Endothelial cell of umbilical vein (primary cell): ENCODE results near the gene ATRIP. TPM values are rescaled to one million over a fixed set of nuclear protein-coding genes. Genes with fewer than 3 reads are reported as not detected.

Experiments
- BruUV-seq: library from RNA; stranded (reverse); fragments of 400-500 nt; replicated peaks from 2 replicates; lab custom pipeline; 2021; lab: Mats Ljungman, UMichigan
- CTCF ChIA-PET: fragments of 300-600, 350-600 bp; sonication (Branson Sonifier 250); formaldehyde crosslinking; loops from one replicate; lab custom pipeline; 2021; ENCODE audit warnings: antibody characterized with exemption, inconsistent platforms; lab: Charles Lee
- POLR2A ChIA-PET: fragments of 300-600, 350-600 bp; sonication (Branson Sonifier 250); formaldehyde crosslinking; loops from one replicate; lab custom pipeline; 2021; ENCODE audit warnings: antibody characterized with exemption, inconsistent platforms; lab: Charles Lee
- DNase-seq: peaks from one replicate; pipeline ENCODE4 v3.0.0-alpha.2; 2011; ENCODE audit warnings: low read depth, low spot score
- FAIRE-seq: peaks from 2 replicates; lab custom pipeline; 2011; peaks lifted over from hg19 to GRCh38; lab: Jason Lieb, UNC
- H2AFZ ChIP-seq: 2 replicates; pipeline ENCODE4 v1.6.0; 2012; ENCODE audit warnings: low read depth, low read length, control low read depth, inconsistent platforms
- H3K27ac ChIP-seq: 2 replicates; pipeline ENCODE4 v1.5.1; 2011; ENCODE audit warnings: low read depth, mild to moderate bottlenecking, control low read depth, low read length, moderate library complexity; ENCODE audit not compliant: insufficient read depth
- H3K27me3 ChIP-seq, 2 experiments: 2 replicates each; pipeline versions ENCODE4 v1.6.0 to v1.6.1; 2011; ENCODE audit warnings: low read length in 2 of 2, mixed read lengths in 1 of 2; ENCODE audit not compliant: control insufficient read depth in 2 of 2, insufficient read depth in 2 of 2
- H3K36me3 ChIP-seq, 2 experiments: 2 replicates in 1 of 2; 3 replicates in 1 of 2; pipeline ENCODE4 v1.5.1; 2011; ENCODE audit warnings: low read length in 2 of 2, mild to moderate bottlenecking in 1 of 2, moderate library complexity in 1 of 2; ENCODE audit not compliant: control insufficient read depth in 2 of 2, insufficient read depth in 2 of 2; ENCODE audit errors: extremely low read depth in 1 of 2
- H3K4me1 ChIP-seq: 3 replicates; pipeline ENCODE4 v1.5.1; 2011; ENCODE audit warnings: mild to moderate bottlenecking, low read length; ENCODE audit not compliant: control insufficient read depth, insufficient read depth; ENCODE audit errors: extremely low read depth
- H3K4me2 ChIP-seq: 2 replicates; pipeline ENCODE4 v1.6.1; 2011; ENCODE audit warnings: low read length, control low read depth, mixed read lengths; ENCODE audit not compliant: insufficient read depth
- H3K4me3 ChIP-seq, 3 experiments: fragments of 200-600 bp in 1 of 3; sonication (generic), shearing (Covaris generic) in 1 of 3; replicated peaks in 1 of 3; 2 replicates each; pipeline ENCODE4 v1.5.1; 2011 to 2016; ENCODE audit warnings: control low read depth in 3 of 3, low read length in 3 of 3, mild to moderate bottlenecking in 2 of 3, inconsistent platforms in 1 of 3, low read depth in 1 of 3, moderate library complexity in 1 of 3; ENCODE audit not compliant: insufficient read depth in 1 of 3
- H3K79me2 ChIP-seq: 2 replicates; pipeline ENCODE4 v1.6.0; 2012; ENCODE audit warnings: low read length, inconsistent platforms; ENCODE audit not compliant: control insufficient read depth, insufficient read depth
- H3K9ac ChIP-seq: replicated peaks from 2 replicates; pipeline ENCODE3; 2011; ENCODE audit warnings: low read length, control low read depth; ENCODE audit not compliant: insufficient read depth; ENCODE audit errors: extremely low read depth
- H3K9me1 ChIP-seq: replicated peaks from 3 replicates; pipeline ENCODE4 v1.6.0; 2011; ENCODE audit warnings: mild to moderate bottlenecking, low read length; ENCODE audit not compliant: control insufficient read depth, insufficient read depth; ENCODE audit errors: extremely low read depth
- H3K9me3 ChIP-seq: replicated peaks from 2 replicates; pipeline ENCODE4 v1.5.1; 2012; ENCODE audit warnings: low read length, inconsistent platforms; ENCODE audit not compliant: control insufficient read depth, insufficient read depth
- H4K20me1 ChIP-seq: replicated peaks from 2 replicates; pipeline ENCODE3; 2011; ENCODE audit warnings: mild to moderate bottlenecking, low read length; ENCODE audit not compliant: control insufficient read depth, insufficient read depth; ENCODE audit errors: extremely low read depth
- EZH2 ChIP-seq: IDR thresholded peaks from 2 replicates; pipeline ENCODE4 v1.6.1; 2012; ENCODE audit warnings: borderline replicate concordance, low read depth, mild to moderate bottlenecking, moderate library complexity, low read length, inconsistent platforms; ENCODE audit not compliant: severe bottlenecking
- FOS ChIP-seq: IDR thresholded peaks from 2 replicates; pipeline ENCODE4 v1.6.1; 2011; ENCODE audit warnings: mild to moderate bottlenecking, low read length, moderate library complexity, borderline replicate concordance; ENCODE audit not compliant: insufficient read depth
- GATA2 ChIP-seq: IDR thresholded peaks from 2 replicates; pipeline ENCODE4 v1.7.0; 2011; ENCODE audit warnings: low read depth, mild to moderate bottlenecking, moderate library complexity, mixed read lengths, low read length; ENCODE audit not compliant: insufficient read length, insufficient read depth
- JUN ChIP-seq: IDR thresholded peaks from 2 replicates; pipeline ENCODE4 v1.6.1; 2011; ENCODE audit warnings: borderline replicate concordance, low read depth; ENCODE audit not compliant: insufficient read length, insufficient read depth
- MYC ChIP-seq: IDR thresholded peaks from one replicate; pipeline ENCODE4 v1.6.1; 2011; ENCODE audit warnings: mild to moderate bottlenecking, low read depth, low read length
- POLR2A ChIP-seq: IDR thresholded peaks from 2 replicates; pipeline ENCODE4 v1.6.1; 2012; ENCODE audit warnings: low read depth, mild to moderate bottlenecking, control low read depth, low read length
- POLR2AphosphoS5 ChIP-seq: IDR thresholded peaks from 2 replicates; pipeline ENCODE4 v1.6.1; 2012; ENCODE audit warnings: low read depth, mild to moderate bottlenecking, control low read depth, low read length, moderate library complexity; ENCODE audit not compliant: insufficient read depth
- dilution Hi-C: fragments of 300-500 bp; cut with MboI; formaldehyde crosslinking; loops from one replicate; pipeline ENCODE4 v1.15.0; 2019; ENCODE audit warnings: low sequenced_read_pairs; ENCODE audit not compliant: extremely low pct_ligation_motif_present
- intact Hi-C: fragments of 100-400 bp; cut with micrococcal nuclease; formaldehyde crosslinking; loops from one replicate; pipeline ENCODE4 v1.10.0; 2022
- polyA plus RNA-seq, 4 experiments: library from polyadenylated mRNA; depleted of rRNA in 3 of 4; stranded (reverse) in 3 of 4; unstranded in 1 of 4; fragments of >200 nt; gene quantifications; 2 replicates each; pipeline versions ENCODE4 v1.2.1 to v1.2.3, GENCODE V29; 2011 to 2012; ENCODE audit warnings: missing spikeins in 1 of 4
- total RNA-seq: library from RNA; stranded (reverse); gene quantifications from 2 replicates; pipeline ENCODE4 v1.2.3, GENCODE V29; 2021
- TF ChIP-seq, protein P1 (sequence below), 2 donors: IDR thresholded peaks; 1 replicate in 1 of 2; 2 replicates in 1 of 2; pipeline ENCODE4 v1.5.1; 2011; ENCODE audit warnings: low read length in 2 of 2, mild to moderate bottlenecking in 2 of 2, moderate library complexity in 2 of 2, control low read depth in 1 of 2, inconsistent platforms in 1 of 2, low read depth in 1 of 2; ENCODE audit not compliant: insufficient read depth in 1 of 2; ENCODE audit errors: extremely low read depth in 1 of 2
- TF ChIP-seq, protein P2 (sequence below): IDR thresholded peaks from 2 replicates; pipeline ENCODE4 v1.6.1; 2011; ENCODE audit not compliant: insufficient read depth, insufficient read length

The ATRIP gene
- total and polyA plus RNA-seq, 2 donors (not counting 3 experiments of a cell fraction or from before 2014, with no cell fraction given) = 10.6 to 14.7 TPM

DNA sequence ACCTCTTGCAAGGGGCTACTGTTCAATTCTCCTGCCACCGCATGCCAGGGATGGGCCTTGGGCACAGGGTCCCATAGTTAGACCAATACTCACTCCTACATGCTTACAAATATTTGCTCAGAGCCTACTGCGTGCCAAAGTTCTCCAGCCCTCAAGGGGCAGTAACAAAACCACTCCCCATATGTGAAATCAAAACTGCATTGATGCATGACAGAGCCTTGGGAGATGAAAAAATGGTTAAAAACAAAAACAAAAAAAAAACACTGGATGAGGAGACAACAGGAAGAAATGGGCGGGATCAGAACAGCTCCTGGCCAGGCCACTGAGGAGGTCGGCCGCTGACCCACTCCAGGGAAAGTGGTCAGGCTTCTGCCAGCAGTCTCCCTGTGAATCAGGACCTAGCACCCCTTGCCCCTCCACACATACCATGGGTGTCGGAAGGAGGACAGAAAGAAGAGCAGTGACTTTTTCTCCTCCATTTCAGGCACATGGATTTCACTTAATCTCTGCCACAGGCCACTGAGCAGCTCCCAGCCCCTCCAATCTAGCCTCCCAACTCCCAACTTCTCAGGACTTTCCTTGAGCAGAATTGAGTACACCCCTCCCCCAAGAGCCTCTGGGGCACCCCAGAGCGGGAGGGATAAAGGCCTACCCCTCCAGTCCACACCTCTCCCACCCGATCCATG is 19.4 kb upstream of the ATRIP start:
- no peak overlapping the region for H2AFZ ChIP-seq
- peaks cover 10% of the 10 kb centered on the region for H3K4me1 ChIP-seq
- BruUV-seq = no TSS peak
- DNase-seq = no peak
- no peak overlapping the region for H3K4me3 ChIP-seq
- CTCF ChIA-PET = interaction anchor here (1.8 to 2.6 kb wide), 2 partner anchors 9 to 26 kb away, joined by 6 to 25 read pairs; no protein-coding TSS in a partner anchor
- dilution Hi-C loops = no loop called here
- TF ChIP-seq, protein P1, sequence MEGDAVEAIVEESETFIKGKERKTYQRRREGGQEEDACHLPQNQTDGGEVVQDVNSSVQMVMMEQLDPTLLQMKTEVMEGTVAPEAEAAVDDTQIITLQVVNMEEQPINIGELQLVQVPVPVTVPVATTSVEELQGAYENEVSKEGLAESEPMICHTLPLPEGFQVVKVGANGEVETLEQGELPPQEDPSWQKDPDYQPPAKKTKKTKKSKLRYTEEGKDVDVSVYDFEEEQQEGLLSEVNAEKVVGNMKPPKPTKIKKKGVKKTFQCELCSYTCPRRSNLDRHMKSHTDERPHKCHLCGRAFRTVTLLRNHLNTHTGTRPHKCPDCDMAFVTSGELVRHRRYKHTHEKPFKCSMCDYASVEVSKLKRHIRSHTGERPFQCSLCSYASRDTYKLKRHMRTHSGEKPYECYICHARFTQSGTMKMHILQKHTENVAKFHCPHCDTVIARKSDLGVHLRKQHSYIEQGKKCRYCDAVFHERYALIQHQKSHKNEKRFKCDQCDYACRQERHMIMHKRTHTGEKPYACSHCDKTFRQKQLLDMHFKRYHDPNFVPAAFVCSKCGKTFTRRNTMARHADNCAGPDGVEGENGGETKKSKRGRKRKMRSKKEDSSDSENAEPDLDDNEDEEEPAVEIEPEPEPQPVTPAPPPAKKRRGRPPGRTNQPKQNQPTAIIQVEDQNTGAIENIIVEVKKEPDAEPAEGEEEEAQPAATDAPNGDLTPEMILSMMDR (IDR thresholded peaks at IDR 0.05; ENCODE audit: extremely low read depth in 1 of 2, insufficient read depth in 1 of 2, low read depth in 1 of 2, low read length in 2 of 2) = no peak
- TF ChIP-seq FOS = no peak
- no peak for TF ChIP-seq GATA2
- no peak for TF ChIP-seq MYC
- TF ChIP-seq, protein P2, sequence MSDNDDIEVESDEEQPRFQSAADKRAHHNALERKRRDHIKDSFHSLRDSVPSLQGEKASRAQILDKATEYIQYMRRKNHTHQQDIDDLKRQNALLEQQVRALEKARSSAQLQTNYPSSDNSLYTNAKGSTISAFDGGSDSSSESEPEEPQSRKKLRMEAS = no peak
- no peak for TF ChIP-seq POLR2AphosphoS5
- TF ChIP-seq JUN = no peak
- TF ChIP-seq EZH2 = no peak
- no peak for TF ChIP-seq POLR2A
- H3K79me2 ChIP-seq = no peaks in the 10 kb centered on the region
- H3K27ac ChIP-seq = no peak overlapping the region
- H3K36me3 ChIP-seq = no peaks in the 10 kb centered on the region
- intact Hi-C loops = no loop called here
- POLR2A ChIA-PET = no interaction called here
- H4K20me1 ChIP-seq = no peaks in the 10 kb centered on the region
- H3K4me2 ChIP-seq = no peak overlapping the region
- H3K9me1 ChIP-seq = no peaks in the 10 kb centered on the region
- H3K9ac ChIP-seq = no peak overlapping the region
- H3K9me3 ChIP-seq = no peaks in the 10 kb centered on the region
- FAIRE-seq = no peak
- no peaks in the 10 kb centered on the region for H3K27me3 ChIP-seq
